Measurements from ENCODE around the gene P2RY12. TPM values are rescaled to one million over a fixed set of nuclear protein-coding genes. Genes with fewer than 3 reads are reported as not detected.

The P2RY12 gene
- total RNA-seq, 1 experiment from 2014 or later, result not detected

GRCh38 chr3:151293127-151293526 lies 91.4 kb downstream of the P2RY12 start:
- no peak for DNase-seq (ENCODE audit: low read depth)
- in situ Hi-C loops (cut with HindIII; ENCODE audit: low pct_unique_long_range_greater_than_20kb, low sequenced_read_pairs), result no loop called here

GRCh38 chr3:151290673-151291072 lies 93.9 kb downstream of the P2RY12 start:
- no peak for DNase-seq (ENCODE audit: low read depth)
- in situ Hi-C loops (cut with HindIII; ENCODE audit: low pct_unique_long_range_greater_than_20kb, low sequenced_read_pairs), result no loop called here

GRCh38 chr3:151289445-151289844 lies 95.1 kb downstream of the P2RY12 start:
- in situ Hi-C loops (cut with HindIII; ENCODE audit: low pct_unique_long_range_greater_than_20kb, low sequenced_read_pairs), result no loop called here
- no peak for DNase-seq (ENCODE audit: low read depth)

Other genes starting within 250 kb of the P2RY12 start
- gene GPR171, start 181.5 kb downstream of the P2RY12 start, total RNA-seq (2014; rRNA removed; shearing (Covaris generic); ENCODE audit: low replicate concordance), result not detected in 2 replicates
- not detected in 2 replicates for gene P2RY14, start 106.2 kb downstream of the P2RY12 start, total RNA-seq (2014; rRNA removed; shearing (Covaris generic); ENCODE audit: low replicate concordance)
- gene GPR87, start 67.9 kb downstream of the P2RY12 start, total RNA-seq (2014; rRNA removed; shearing (Covaris generic); ENCODE audit: low replicate concordance), result 0.78 TPM in 1 of 2 replicates, not detected in the other
- gene P2RY13, start 55.2 kb downstream of the P2RY12 start, total RNA-seq (2014; rRNA removed; shearing (Covaris generic); ENCODE audit: low replicate concordance), result not detected in 2 replicates
- not detected in 2 replicates for gene IGSF10, start 76.3 kb upstream of the P2RY12 start, total RNA-seq (2014; rRNA removed; shearing (Covaris generic); ENCODE audit: low replicate concordance)